SK-N-SH treated with all-trans-retinoic acid at 6 μM for 48 hours (cell line): ENCODE measurements around the gene DOCK11.
"Not testable (repeated sequence)": the region's sequence is repeated elsewhere in the genome, so short reads cannot be mapped to it uniquely, and the experiment has no call there.

Source experiments
- ATAC-seq: fragments of 200-7000 bp; cut with Tn5 transposase; 3 replicates; pipeline ENCODE4 v1.9.1; 2020; ENCODE audit warnings: mild to moderate bottlenecking, moderate library complexity
- BACH2 ChIP-seq: fragments of 250-450 bp; sonication (Bioruptor Pico); IDR thresholded peaks from 2 replicates; pipeline ENCODE4 v1.9.0; 2021; ENCODE audit warnings: mild to moderate bottlenecking, borderline replicate concordance
- CREB5 ChIP-seq: fragments of 250-450 bp; sonication (Bioruptor Pico); IDR thresholded peaks from 2 replicates; pipeline ENCODE4 v1.5.1; 2020; ENCODE audit warnings: low read depth, mild to moderate bottlenecking, moderate library complexity
- CSDC2 ChIP-seq: fragments of 250-450 bp; sonication (Bioruptor Pico); IDR thresholded peaks from 2 replicates; pipeline ENCODE4 v1.5.0; 2020; ENCODE audit warnings: mild to moderate bottlenecking, moderate library complexity
- CSRNP3 ChIP-seq: fragments of 250-450 bp; sonication (Bioruptor Pico); IDR thresholded peaks from 2 replicates; pipeline ENCODE4 v1.5.1; 2021; ENCODE audit warnings: mild to moderate bottlenecking, moderate library complexity
- ESRRG ChIP-seq: fragments of 250-450 bp; sonication (Bioruptor Pico); IDR thresholded peaks from 2 replicates; pipeline ENCODE4 v1.6.1; 2021; ENCODE audit warnings: mild to moderate bottlenecking
- GLIS3 ChIP-seq: fragments of 250-450 bp; sonication (Bioruptor Pico); IDR thresholded peaks from 2 replicates; pipeline ENCODE4 v1.5.0; 2020; ENCODE audit warnings: mild to moderate bottlenecking, moderate library complexity
- ISL1 ChIP-seq: fragments of 250-450 bp; sonication (Bioruptor Pico); IDR thresholded peaks from 2 replicates; pipeline ENCODE4 v2.1.2; 2022; ENCODE audit warnings: mild to moderate bottlenecking, moderate library complexity
- OSR1 ChIP-seq: fragments of 250-450 bp; sonication (Bioruptor Pico); IDR thresholded peaks from 2 replicates; pipeline ENCODE4 v1.8.0; 2022; ENCODE audit warnings: moderate library complexity, mild to moderate bottlenecking, inconsistent platforms
- PATZ1 ChIP-seq: fragments of 250-450 bp; sonication (Bioruptor Pico); IDR thresholded peaks from 2 replicates; pipeline ENCODE4 v1.8.0; 2020; ENCODE audit warnings: mild to moderate bottlenecking, moderate library complexity, borderline replicate concordance
- PPARA ChIP-seq: fragments of 250-450 bp; sonication (Bioruptor Pico); IDR thresholded peaks from 2 replicates; pipeline ENCODE4 v1.5.0; 2020; ENCODE audit warnings: mild to moderate bottlenecking, borderline replicate concordance
- RARB ChIP-seq: fragments of 250-450 bp; sonication (Bioruptor Pico); IDR thresholded peaks from 2 replicates; pipeline ENCODE4 v1.8.0; 2021; ENCODE audit warnings: mild to moderate bottlenecking, moderate library complexity
- SNAI2 ChIP-seq: fragments of 250-450 bp; sonication (Bioruptor Pico); IDR thresholded peaks from 2 replicates; pipeline ENCODE4 v1.5.0; 2020; ENCODE audit warnings: mild to moderate bottlenecking, moderate library complexity
- TCF4 ChIP-seq: fragments of 250-450 bp; sonication (Bioruptor Pico); IDR thresholded peaks from 2 replicates; pipeline ENCODE4 v1.8.0; 2021; ENCODE audit warnings: mild to moderate bottlenecking, moderate library complexity, borderline replicate concordance
- TOX ChIP-seq: fragments of 250-450 bp; sonication (Bioruptor Pico); IDR thresholded peaks from 2 replicates; pipeline ENCODE4 v1.8.0; 2021; ENCODE audit warnings: mild to moderate bottlenecking, moderate library complexity, borderline replicate concordance
- ZFP3 ChIP-seq: fragments of 250-450 bp; sonication (Bioruptor Pico); IDR thresholded peaks from 2 replicates; pipeline ENCODE4 v1.5.0; 2020; ENCODE audit warnings: mild to moderate bottlenecking, moderate library complexity
- ZFP30 ChIP-seq: fragments of 450-650 bp; formaldehyde crosslinking; IDR thresholded peaks from 2 replicates; pipeline ENCODE4 v1.5.0; 2022; ENCODE audit warnings: mild to moderate bottlenecking, moderate library complexity
- ZNF565 ChIP-seq: fragments of 450-650 bp; formaldehyde crosslinking; conservative IDR thresholded peaks from 2 replicates; pipeline ENCODE4 v1.5.0; 2020; ENCODE audit warnings: low read depth, mild to moderate bottlenecking, moderate library complexity
- ZNF70 ChIP-seq: fragments of 450-650 bp; formaldehyde crosslinking; IDR thresholded peaks from 2 replicates; pipeline ENCODE4 v1.5.0; 2020; ENCODE audit warnings: mild to moderate bottlenecking, moderate library complexity
- ZNF8 ChIP-seq: fragments of 450-650 bp; formaldehyde crosslinking; IDR thresholded peaks from 2 replicates; pipeline ENCODE4 v1.5.0; 2020; ENCODE audit warnings: mild to moderate bottlenecking, moderate library complexity
- TF ChIP-seq, protein P1 (sequence below): fragments of 250-450 bp; sonication (Bioruptor Pico); IDR thresholded peaks from 2 replicates; pipeline ENCODE4 v1.5.0; 2020; ENCODE audit warnings: mild to moderate bottlenecking, moderate library complexity

Gene DOCK11

DNA sequence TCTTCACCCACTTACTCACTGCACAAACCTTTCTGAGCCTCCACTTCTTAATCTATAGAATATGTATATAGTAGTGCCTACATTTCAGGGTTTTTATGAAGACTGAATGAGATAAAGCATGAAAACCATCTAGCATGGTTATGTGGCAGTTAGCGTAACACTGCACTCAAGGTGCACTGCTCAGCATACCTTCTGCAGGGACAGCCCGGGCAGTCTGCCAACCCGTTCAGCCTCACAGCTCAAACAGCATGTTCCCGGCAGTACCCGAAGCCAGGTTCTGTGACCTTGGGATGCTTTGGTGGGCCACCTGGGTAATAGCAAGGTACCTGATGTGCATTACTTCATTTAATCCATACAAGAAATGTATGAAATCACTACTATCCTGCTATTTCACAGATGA, 81.4 kb downstream of the DOCK11 start (continued):
- TF ChIP-seq PATZ1 (no peak), TOX (no peak), CREB5 (CRISPR knock-in tag) (no peak), SNAI2 (CRISPR knock-in tag) (no peak), ISL1 (CRISPR knock-in tag) (no peak)

DNA sequence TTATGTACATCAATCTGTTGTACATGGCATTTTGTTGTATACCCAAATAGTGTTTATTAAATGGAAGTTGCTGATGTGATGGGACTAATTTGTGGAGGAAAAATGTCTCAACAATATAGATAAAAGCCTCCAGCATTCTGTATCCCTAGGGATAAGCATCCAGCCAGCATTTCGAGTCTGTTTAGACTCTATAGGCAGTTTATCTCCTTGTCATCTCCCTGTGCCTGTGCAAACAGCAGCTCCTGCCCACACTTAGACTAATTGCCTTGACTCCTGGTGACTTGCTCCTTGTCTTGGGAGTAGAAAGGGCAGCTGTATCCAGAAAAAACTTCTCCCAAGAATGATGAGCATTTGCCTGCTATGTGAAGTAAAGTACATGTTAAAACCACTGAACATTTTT, 83.8 kb downstream of the DOCK11 start:
- TF ChIP-seq TOX (no peak), ISL1 (CRISPR knock-in tag) (peak; percentile 68)
- ATAC-seq, result no peak

DNA sequence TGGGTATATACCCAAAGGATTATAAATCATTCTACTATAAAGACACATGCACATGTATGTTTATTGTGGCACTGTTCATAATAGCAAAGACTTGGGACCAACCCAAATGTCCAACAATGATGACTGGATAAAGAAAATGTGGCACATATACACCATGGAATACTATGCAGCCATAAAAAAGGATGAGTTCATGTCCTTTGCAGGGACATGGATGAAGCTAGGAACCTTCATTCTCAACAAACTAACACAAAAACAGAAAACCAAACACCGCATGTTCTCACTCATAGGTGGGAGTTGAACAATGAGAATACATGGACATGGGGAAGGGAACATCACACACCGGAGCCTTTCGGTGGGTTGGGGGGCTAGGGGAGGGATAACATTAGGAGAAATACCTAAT, 87.3 kb downstream of the DOCK11 start:
- not testable (repeated sequence) for ATAC-seq

DNA sequence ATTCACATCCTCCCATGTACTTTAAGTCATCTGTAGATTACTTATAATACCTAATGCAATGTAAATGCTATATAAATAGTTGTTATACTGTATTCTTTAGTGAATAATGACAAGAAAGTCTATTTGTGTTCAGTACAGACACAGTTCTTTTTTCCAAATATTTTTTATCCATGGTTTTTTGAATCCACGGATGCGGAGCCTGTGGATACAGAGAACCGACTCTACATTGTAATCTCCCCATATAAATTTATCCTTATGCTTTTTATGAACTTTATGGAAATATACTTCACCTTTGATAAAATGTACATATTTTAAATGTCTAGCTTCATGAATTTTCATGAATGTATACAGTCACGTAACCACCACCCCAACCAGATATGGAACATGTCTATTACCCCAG, 88.2 kb downstream of the DOCK11 start:
- TF ChIP-seq ISL1 (CRISPR knock-in tag) (no peak), TCF4 (no peak), ZNF70 (CRISPR knock-in tag) (no peak), ZFP30 (CRISPR knock-in tag) (no peak), BACH2 (CRISPR knock-in tag) (no peak), ZNF8 (CRISPR knock-in tag) (no peak), CSRNP3 (CRISPR knock-in tag) (no peak), CREB5 (CRISPR knock-in tag) (no peak), TOX (no peak), CSDC2 (no peak), GLIS3 (CRISPR knock-in tag) (no peak), ZFP3 (CRISPR knock-in tag) (no peak), RARB (CRISPR knock-in tag) (no peak), PPARA (CRISPR knock-in tag) (no peak), OSR1 (CRISPR knock-in tag) (no peak), ZNF565 (CRISPR knock-in tag) (no peak), PATZ1 (no peak)
- no peak for ATAC-seq

DNA sequence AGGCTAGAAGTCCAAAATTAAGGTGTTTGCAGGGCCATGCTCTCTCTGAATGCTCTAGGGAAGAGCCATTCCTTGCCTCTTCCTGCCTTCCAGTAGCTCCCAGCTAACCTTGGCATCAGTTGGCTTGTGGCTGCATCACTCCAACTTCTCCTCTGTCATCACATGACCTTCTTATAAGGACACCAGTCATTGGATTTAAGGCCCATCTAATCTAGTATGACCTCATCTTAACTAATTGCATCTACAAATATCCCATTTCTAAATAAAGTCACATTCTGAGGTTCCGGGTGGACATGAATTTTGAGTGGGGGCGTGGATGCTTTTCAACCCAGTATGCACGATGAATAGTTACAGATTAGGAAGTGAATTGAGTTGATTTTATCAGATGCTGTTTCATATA, 89.7 kb downstream of the DOCK11 start:
- ATAC-seq, result no peak
- TF ChIP-seq CSRNP3 (CRISPR knock-in tag) (no peak), CREB5 (CRISPR knock-in tag) (no peak), SNAI2 (CRISPR knock-in tag) (no peak), ZNF70 (CRISPR knock-in tag) (no peak), TCF4 (no peak), ZNF8 (CRISPR knock-in tag) (no peak), ZFP30 (CRISPR knock-in tag) (no peak), ISL1 (CRISPR knock-in tag) (no peak), RARB (CRISPR knock-in tag) (no peak), PPARA (CRISPR knock-in tag) (no peak), OSR1 (CRISPR knock-in tag) (no peak), GLIS3 (CRISPR knock-in tag) (no peak), ESRRG (CRISPR knock-in tag) (no peak), ZNF565 (CRISPR knock-in tag) (no peak)
- TF ChIP-seq, protein P1, sequence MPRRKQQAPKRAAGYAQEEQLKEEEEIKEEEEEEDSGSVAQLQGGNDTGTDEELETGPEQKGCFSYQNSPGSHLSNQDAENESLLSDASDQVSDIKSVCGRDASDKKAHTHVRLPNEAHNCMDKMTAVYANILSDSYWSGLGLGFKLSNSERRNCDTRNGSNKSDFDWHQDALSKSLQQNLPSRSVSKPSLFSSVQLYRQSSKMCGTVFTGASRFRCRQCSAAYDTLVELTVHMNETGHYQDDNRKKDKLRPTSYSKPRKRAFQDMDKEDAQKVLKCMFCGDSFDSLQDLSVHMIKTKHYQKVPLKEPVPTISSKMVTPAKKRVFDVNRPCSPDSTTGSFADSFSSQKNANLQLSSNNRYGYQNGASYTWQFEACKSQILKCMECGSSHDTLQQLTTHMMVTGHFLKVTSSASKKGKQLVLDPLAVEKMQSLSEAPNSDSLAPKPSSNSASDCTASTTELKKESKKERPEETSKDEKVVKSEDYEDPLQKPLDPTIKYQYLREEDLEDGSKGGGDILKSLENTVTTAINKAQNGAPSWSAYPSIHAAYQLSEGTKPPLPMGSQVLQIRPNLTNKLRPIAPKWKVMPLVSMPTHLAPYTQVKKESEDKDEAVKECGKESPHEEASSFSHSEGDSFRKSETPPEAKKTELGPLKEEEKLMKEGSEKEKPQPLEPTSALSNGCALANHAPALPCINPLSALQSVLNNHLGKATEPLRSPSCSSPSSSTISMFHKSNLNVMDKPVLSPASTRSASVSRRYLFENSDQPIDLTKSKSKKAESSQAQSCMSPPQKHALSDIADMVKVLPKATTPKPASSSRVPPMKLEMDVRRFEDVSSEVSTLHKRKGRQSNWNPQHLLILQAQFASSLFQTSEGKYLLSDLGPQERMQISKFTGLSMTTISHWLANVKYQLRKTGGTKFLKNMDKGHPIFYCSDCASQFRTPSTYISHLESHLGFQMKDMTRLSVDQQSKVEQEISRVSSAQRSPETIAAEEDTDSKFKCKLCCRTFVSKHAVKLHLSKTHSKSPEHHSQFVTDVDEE (CRISPR knock-in tag), result no peak
